GM23338 (cell line): ENCODE measurements around the gene GRM8. TPM values are rescaled to one million over a fixed set of nuclear protein-coding genes. Genes with fewer than 3 reads are reported as not detected.

ENCODE experiments used
- ATAC-seq: fragments of 200-7000 bp; cut with Tn5 transposase; 3 replicates; pipeline ENCODE4 v1.9.1; 2020
- DNase-seq: peaks from one replicate; pipeline ENCODE4 v3.0.0-alpha.2; 2015; ENCODE audit warnings: low spot score
- H2AFZ ChIP-seq: fragments of 200-600 bp; sonication (generic); 2 replicates; pipeline ENCODE4 v1.8.0; 2016; ENCODE audit warnings: antibody characterized with exemption, mild to moderate bottlenecking, moderate library complexity
- H3F3A ChIP-seq: fragments of 200-600 bp; sonication (generic); replicated peaks from 2 replicates; pipeline ENCODE4 v1.8.0; 2017; ENCODE audit warnings: antibody characterized with exemption, mixed run types, low read depth
- H3K27ac ChIP-seq: fragments of 200-600 bp; sonication (generic); 2 replicates; pipeline ENCODE4 v1.6.1; 2016; ENCODE audit warnings: low read depth
- H3K27me3 ChIP-seq: fragments of 200-600 bp; sonication (generic); 2 replicates; pipeline ENCODE4 v1.8.0; 2016; ENCODE audit warnings: mild to moderate bottlenecking, mixed run types, moderate library complexity; ENCODE audit not compliant: insufficient read depth
- H3K36me3 ChIP-seq: fragments of 200-600 bp; sonication (generic); 2 replicates; pipeline ENCODE4 v1.8.0; 2016; ENCODE audit warnings: mild to moderate bottlenecking; ENCODE audit not compliant: insufficient read depth
- H3K4me1 ChIP-seq: fragments of 200-600 bp; sonication (generic); 2 replicates; pipeline ENCODE4 v1.8.0; 2016; ENCODE audit warnings: mild to moderate bottlenecking, moderate library complexity; ENCODE audit not compliant: insufficient read depth
- H3K4me2 ChIP-seq: fragments of 200-600 bp; sonication (generic); 2 replicates; pipeline ENCODE4 v1.7.1; 2017; ENCODE audit warnings: mixed run types
- H3K4me3 ChIP-seq: fragments of 200-600 bp; sonication (generic); 2 replicates; pipeline ENCODE4 v1.6.1; 2016; ENCODE audit warnings: mixed run types
- H3K79me2 ChIP-seq: fragments of 200-600 bp; sonication (generic); replicated peaks from 2 replicates; pipeline ENCODE4 v1.8.0; 2017; ENCODE audit warnings: mild to moderate bottlenecking; ENCODE audit not compliant: insufficient read depth
- H3K9me2 ChIP-seq: fragments of 200-600 bp; sonication (generic); 2 replicates; pipeline ENCODE4 v1.8.0; 2017; ENCODE audit not compliant: insufficient read depth
- H4K20me1 ChIP-seq: fragments of 200-600 bp; sonication (generic); replicated peaks from 2 replicates; pipeline ENCODE4 v1.8.0; 2017; ENCODE audit warnings: mild to moderate bottlenecking; ENCODE audit not compliant: insufficient read depth
- H3K27ac Mint-ChIP-seq: 2 replicates; pipeline ENCODE4 v1.8.0; 2020; ENCODE audit warnings: inconsistent platforms, mild to moderate bottlenecking, moderate library complexity, mixed read lengths
- H3K27me3 Mint-ChIP-seq: 3 replicates; pipeline ENCODE4 v1.8.0; 2022; ENCODE audit warnings: low read depth, mild to moderate bottlenecking, moderate library complexity, mixed read lengths, inconsistent platforms; ENCODE audit not compliant: insufficient read depth, poor library complexity
- H3K36me3 Mint-ChIP-seq: 3 replicates; pipeline ENCODE4 v1.8.0; 2021; ENCODE audit warnings: low read depth, mild to moderate bottlenecking, inconsistent platforms, moderate library complexity, mixed read lengths
- H3K4me1 Mint-ChIP-seq: 3 replicates; pipeline ENCODE4 v1.8.0; 2020; ENCODE audit warnings: mild to moderate bottlenecking, inconsistent platforms, mixed read lengths
- H3K4me3 Mint-ChIP-seq: 3 replicates; pipeline ENCODE4 v1.8.0; 2021; ENCODE audit warnings: moderate library complexity, mild to moderate bottlenecking, inconsistent platforms, mixed read lengths
- H3K9me3 Mint-ChIP-seq: 3 replicates; pipeline ENCODE4 v1.8.0; 2020; ENCODE audit warnings: moderate library complexity, mild to moderate bottlenecking, inconsistent platforms, mixed read lengths
- CREB1 ChIP-seq: fragments of 250-450 bp; sonication (Bioruptor Pico); IDR thresholded peaks from 2 replicates; pipeline ENCODE4 v1.5.0; 2020; ENCODE audit warnings: low read depth, mild to moderate bottlenecking, moderate library complexity
- EZH2 ChIP-seq: fragments of 200-600 bp; sonication (generic); IDR thresholded peaks from one replicate; pipeline ENCODE4 v1.8.0; 2017; ENCODE audit warnings: antibody characterized with exemption, mild to moderate bottlenecking, low read depth; ENCODE audit not compliant: unreplicated experiment
- EZH2phosphoT487 ChIP-seq: fragments of 200-600 bp; sonication (generic); IDR thresholded peaks from one replicate; pipeline ENCODE4 v1.8.1; 2018; ENCODE audit warnings: antibody characterized with exemption; ENCODE audit not compliant: unreplicated experiment
- NANOG ChIP-seq: IDR thresholded peaks from 2 replicates; pipeline ENCODE4 v1.6.1; 2016; ENCODE audit warnings: antibody characterized with exemption, borderline replicate concordance
- POLR2AphosphoS5 ChIP-seq: IDR thresholded peaks from 2 replicates; pipeline ENCODE4 v1.6.1; 2016; ENCODE audit warnings: antibody characterized with exemption, low read depth
- REST ChIP-seq: IDR thresholded peaks from one replicate; pipeline ENCODE4 v1.6.1; 2018; ENCODE audit warnings: antibody characterized with exemption; ENCODE audit not compliant: unreplicated experiment
- STAT1 ChIP-seq: IDR thresholded peaks from one replicate; pipeline ENCODE4 v1.6.1; 2016; ENCODE audit warnings: antibody characterized with exemption; ENCODE audit not compliant: unreplicated experiment
- ZNF114 ChIP-seq: fragments of 250-450 bp; sonication (Bioruptor Pico); IDR thresholded peaks from 2 replicates; pipeline ENCODE4 v1.5.0; 2020; ENCODE audit warnings: mild to moderate bottlenecking, moderate library complexity
- ZNF331 ChIP-seq: fragments of 250-450 bp; sonication (Bioruptor Pico); IDR thresholded peaks from 2 replicates; pipeline ENCODE4 v1.5.0; 2020; ENCODE audit warnings: low read depth, mild to moderate bottlenecking, moderate library complexity
- ZNF462 ChIP-seq: fragments of 250-450 bp; sonication (Bioruptor Pico); IDR thresholded peaks from 2 replicates; pipeline ENCODE4 v1.5.0; 2020; ENCODE audit warnings: mild to moderate bottlenecking, moderate library complexity
- polyA plus RNA-seq: library from polyadenylated mRNA; unstranded; fragments of >200 nt; fragmentation: Nextera tagmentation; extraction: Ambion mirVana; gene quantifications from 2 replicates; pipeline ENCODE4 v1.2.1, GENCODE V29; 2016
- total RNA-seq: library from RNA; depleted of rRNA; stranded (reverse); fragments of >200 nt; shearing (Covaris generic); gene quantifications from 2 replicates; pipeline ENCODE4 v1.2.3, GENCODE V29; 2014
- TF ChIP-seq, protein P1 (sequence below), 2 experiments: fragments of 200-600 bp in 1 of 2; sonication (generic) in 1 of 2; conservative IDR thresholded peaks; 2 replicates each; pipeline versions ENCODE4 v1.5.1 to v1.6.1; 2016 to 2017; ENCODE audit warnings: antibody characterized with exemption in 2 of 2, low read depth in 2 of 2, mild to moderate bottlenecking in 2 of 2, moderate library complexity in 1 of 2

Gene GRM8
- total and polyA plus RNA-seq, 2 experiments from 2014 or later = 1.9 to 6.6 TPM

DNA sequence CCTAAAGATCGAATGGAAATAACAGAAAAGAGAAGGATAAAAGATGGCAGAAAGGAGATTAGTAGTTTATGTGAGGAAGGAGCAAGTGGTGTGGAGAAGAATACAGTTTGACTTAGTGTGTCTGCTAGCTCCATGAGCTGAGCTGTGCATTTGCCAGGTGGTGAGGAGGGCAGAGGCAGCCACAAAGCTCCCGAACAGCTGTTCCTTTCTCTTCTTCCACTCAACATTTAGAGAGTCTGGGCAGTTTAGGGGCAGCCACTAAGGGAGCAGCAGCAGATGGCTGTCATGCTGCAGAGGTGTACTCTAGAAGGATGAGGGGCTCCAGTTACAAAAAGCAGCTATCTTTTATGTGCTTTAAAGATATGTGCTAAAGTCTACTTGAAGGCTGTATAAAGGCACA lies 674.4 kb downstream of the GRM8 start (continued):
- TF ChIP-seq, protein P1, sequence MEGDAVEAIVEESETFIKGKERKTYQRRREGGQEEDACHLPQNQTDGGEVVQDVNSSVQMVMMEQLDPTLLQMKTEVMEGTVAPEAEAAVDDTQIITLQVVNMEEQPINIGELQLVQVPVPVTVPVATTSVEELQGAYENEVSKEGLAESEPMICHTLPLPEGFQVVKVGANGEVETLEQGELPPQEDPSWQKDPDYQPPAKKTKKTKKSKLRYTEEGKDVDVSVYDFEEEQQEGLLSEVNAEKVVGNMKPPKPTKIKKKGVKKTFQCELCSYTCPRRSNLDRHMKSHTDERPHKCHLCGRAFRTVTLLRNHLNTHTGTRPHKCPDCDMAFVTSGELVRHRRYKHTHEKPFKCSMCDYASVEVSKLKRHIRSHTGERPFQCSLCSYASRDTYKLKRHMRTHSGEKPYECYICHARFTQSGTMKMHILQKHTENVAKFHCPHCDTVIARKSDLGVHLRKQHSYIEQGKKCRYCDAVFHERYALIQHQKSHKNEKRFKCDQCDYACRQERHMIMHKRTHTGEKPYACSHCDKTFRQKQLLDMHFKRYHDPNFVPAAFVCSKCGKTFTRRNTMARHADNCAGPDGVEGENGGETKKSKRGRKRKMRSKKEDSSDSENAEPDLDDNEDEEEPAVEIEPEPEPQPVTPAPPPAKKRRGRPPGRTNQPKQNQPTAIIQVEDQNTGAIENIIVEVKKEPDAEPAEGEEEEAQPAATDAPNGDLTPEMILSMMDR (conservative IDR thresholded peaks at IDR 0.05; ENCODE audit: low read depth in 2 of 2) = no peak
- TF ChIP-seq POLR2AphosphoS5 (no peak), ZNF462 (CRISPR knock-in tag) (no peak)

- Mint-ChIP-seq H3K36me3 (no peaks in the 10 kb centered on the region), H3K4me1 (0 out of 3 replicates have a peak, but pooled peaks cover 3% of the 10 kb centered on the region), H3K9me3 (no peaks in the 10 kb centered on the region), H3K27ac (0 out of 2 replicates have a peak overlapping the region, but pooled peaks have one; percentile 17), H3K27me3 (no peaks in the 10 kb centered on the region), H3K4me3 (no peak overlapping the region)
- Histone ChIP-seq H3K4me2 (no peak overlapping the region), H3K79me2 (no peaks in the 10 kb centered on the region), H3K27ac (no peak overlapping the region), H2AFZ (no peak overlapping the region), H3K27me3 (no peaks in the 10 kb centered on the region), H3K4me3 (no peak overlapping the region), H3K4me1 (no peaks in the 10 kb centered on the region), H3K36me3 (no peaks in the 10 kb centered on the region), H4K20me1 (no peaks in the 10 kb centered on the region), H3F3A (no peaks in the 10 kb centered on the region), H3K9me2 (no peaks in the 10 kb centered on the region)
- peak; percentile 50 for ATAC-seq
- DNase-seq = peak; percentile 23
- no peak for TF ChIP-seq STAT1
- no peak for TF ChIP-seq EZH2phosphoT487
- no peak for TF ChIP-seq CREB1 (CRISPR knock-in tag)
- no peak for TF ChIP-seq REST
- TF ChIP-seq NANOG = no peak
- TF ChIP-seq ZNF331 (CRISPR knock-in tag) = no peak
- no peak for TF ChIP-seq POLR2AphosphoS5
- no peak for TF ChIP-seq ZNF114 (CRISPR knock-in tag)
- no peak for TF ChIP-seq EZH2
Observed at GRCh38 chr7:126574276-126575250, 678.2 kb downstream of the GRM8 start.
